Measurements from ENCODE around the gene KAZN.

KAZN gene

DNA sequence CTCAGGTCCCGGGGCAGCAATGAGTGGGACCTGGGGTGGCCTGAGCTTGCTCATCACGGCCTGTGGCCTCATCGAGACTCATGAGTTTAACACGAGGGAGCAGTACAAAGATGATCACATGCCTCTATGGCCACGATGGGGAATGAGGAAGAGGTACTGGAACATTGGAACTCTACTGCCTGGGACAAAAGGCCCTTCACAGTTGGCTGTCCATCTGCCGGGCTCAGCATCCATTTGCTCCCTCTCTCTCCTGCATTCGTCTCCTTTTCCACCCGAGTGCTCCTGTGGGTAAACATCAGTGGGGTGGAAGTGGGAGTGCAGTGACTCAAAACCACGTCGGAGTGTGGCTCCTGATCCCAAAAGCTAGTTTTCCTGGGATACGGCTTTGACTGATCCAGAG is 124.9 kb downstream of the KAZN start:
- DNase-seq = no peak

DNA sequence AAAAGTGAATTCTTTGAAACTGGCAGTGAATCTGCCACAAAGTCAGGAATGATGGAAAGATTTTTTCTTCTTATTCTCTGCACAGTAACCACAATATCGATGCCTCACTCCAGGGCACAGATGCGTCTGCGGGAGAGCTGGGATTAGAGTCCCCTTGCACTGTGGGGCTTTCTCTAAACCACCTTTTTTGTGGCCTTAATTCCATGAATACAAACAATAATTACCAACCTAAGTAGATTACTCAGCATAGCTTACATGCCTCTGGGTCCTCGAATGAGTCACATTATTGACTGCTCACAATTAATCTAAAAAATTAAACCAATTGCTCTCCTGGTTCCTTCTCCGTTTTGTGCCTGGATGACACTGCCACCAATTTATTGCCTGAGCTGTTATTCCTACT is 125.8 kb downstream of the KAZN start:
- DNase-seq = no peak

DNA sequence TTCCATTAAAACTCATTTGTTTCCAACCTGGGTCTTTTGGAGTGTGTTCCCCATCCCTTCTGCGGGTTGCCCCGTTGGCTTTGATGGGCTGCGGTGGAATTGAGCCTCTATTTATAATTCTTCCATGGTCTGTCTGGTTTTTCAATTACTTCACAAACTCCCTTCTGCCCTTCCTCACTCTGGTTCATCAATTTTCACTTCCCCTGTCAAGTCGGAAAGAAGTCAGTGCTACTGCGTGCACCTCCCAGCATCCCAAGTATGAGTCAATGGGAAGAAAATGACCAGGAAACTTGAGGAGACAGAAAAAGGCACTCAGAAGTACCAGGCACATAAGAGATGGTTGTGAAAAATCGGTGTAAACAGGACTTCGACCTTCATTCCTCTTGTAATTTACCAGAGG is 126.2 kb downstream of the KAZN start:
- no peak for DNase-seq

DNA sequence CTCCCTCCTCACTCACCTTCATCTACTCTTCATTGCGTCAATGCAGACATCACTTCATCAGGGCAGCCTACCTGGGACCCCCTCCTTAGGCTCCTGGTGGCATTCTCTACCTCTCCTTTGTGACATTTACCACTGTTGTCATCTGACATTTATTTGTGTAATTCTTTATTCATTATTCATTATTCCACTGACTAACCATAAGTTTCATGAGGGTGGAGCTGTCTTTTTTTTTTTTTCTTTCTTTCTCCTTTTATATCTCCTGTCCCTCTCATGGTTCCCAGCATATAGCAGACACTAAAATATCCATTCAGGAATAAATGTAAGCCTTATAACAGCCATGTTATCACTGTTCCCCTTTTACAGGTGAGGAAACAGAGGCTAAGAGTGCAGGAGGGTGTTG is 126.8 kb downstream of the KAZN start:
- no peak for DNase-seq

DNA sequence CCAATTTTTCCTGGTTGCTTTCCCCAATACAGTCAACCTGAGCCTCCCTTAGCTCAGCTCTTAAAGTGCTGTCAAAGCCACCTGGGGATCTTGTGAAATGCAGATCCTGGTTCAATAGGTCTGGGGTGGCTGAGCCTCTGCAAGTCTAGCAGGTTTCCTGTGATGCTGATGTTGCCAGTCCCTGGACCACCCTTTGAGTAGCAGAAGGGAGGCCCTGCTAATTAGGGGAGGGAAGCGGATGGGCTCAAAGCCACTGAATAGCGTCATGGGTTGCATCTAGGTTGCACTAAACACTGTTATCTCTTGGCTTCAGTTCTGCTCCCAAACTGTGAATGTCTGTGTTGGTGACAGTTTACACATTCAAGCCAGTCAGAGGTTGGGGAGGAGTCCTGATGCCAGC is 127.2 kb downstream of the KAZN start:
- DNase-seq = no peak

DNA sequence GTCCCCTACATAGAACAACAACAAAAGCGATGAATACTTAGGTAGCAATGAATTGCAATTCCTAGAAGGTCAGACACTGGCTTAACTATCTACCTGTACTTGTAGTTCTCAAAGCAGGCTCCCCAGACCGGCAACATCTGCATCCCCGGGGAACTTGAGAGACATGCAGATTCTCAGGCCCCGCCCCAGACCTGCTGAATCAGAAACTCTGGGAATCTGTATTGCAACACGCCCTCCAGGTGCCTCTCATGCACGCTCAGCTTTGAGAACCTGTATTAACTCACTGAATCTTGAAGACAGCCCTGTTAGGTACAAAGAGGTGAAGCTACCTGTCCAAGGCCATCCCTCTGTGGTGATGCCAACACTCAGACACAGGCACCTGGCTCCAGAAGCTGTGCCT is 128.1 kb downstream of the KAZN start:
- no peak for DNase-seq

DNA sequence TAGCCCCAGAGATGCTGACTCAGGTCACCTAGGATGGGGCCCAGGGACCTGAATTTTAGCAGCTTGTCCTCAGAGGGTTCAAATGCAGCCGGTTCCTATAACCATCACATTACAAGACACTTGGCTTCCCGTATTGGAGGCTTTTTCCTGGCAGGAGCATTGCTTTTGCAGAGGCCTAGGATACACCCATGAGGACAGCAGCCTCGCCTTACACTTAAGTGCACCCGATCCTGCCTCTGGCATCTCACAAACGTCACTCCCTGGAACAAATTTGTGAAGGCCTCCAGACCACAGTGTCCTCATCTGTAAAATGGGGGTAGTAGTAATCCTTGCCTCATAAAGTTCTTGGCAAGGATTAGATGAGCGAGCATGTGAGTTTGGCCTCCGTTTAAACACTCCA is 130.0 kb downstream of the KAZN start:
- no peak for DNase-seq

DNA sequence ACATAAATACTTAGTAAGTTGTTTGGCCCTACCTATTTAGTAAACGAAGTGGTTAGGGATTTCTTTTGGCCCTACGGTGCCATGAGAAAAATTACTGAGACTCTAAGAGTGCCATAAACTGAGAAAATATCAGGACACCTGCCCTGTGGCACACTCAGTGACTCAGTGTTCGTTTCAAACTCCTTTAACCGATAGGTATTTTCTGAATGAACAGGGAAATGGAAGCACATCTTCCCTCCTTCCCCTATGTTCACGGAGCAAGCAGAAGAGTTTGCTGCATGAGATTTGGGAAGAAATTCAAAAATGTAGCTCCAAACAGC is 134.2 kb downstream of the KAZN start:
- no peak for DNase-seq

DNA sequence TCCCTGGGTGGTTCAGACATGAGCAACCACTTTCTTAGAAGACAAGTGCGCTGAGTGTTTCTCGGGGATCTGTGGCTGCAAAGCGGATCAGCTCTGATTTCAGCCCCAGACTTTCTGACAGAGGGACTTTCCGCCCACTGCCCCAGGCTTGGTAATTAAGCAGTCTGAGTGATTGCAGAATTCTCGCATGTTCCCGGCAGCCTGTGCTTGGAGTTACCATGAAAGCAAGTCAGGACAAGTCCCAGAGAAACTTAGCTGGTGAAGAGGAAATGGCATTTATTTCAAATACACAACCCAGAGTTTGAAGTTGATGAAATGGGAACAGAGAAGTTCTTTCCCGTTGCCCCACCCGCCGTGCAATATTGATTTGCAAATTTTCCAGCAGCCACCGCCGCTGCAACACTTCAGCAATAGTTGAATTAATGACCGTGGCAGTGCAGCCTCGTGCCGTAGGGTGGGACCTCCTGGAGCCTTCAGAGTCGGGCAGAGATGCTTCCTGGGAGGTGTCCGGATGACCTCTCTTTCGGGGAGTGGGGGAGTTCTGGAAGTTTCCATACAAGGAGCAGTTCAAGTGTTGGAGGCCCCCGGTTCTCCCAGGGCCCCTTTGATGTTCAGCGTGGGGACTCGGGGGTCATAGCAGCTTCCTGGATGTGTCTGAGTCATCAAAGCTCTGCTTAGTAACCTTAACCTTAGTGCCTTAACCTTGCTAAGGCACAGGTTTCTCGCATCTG is 134.7 kb downstream of the KAZN start:
- DNase-seq = no peak

DNA sequence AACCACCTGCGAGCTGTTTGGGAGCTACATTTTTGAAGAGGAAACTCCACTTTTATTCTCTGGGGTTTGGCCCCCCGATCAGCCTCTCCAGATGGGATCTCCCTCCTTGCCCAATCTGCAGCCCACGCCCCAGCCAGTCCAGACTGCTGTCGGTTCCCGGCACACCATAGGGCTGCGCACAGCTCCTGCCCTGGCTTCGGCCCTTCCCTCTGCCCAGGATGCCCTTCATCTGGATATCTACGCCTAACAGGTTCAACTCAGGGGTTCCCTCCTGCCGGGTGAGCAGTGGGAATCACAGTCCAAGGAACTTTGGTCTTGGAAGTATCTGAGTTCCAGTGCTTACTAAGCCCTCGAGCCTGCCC is 135.3 kb downstream of the KAZN start:
- no peak for DNase-seq

DNA sequence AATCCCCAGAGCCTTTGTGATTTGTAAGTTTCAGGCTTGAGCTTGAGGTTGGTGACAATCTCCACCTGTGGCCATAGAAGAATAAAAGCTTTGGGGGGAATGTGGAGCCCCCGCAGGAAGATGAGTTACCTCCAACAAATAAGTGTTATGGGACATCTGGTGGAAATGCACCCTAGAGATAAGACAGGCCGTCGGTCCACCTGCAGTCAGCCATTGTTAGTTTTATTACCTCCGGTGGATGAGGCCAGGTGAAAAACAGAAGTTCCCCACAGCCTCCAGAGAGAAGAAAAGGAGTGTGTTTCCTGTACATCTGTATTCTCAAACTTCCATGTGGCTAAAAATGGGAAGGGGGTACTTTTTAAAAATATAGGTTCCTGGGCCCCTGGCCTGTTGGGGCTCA is 137.4 kb downstream of the KAZN start:
- DNase-seq = no peak

DNA sequence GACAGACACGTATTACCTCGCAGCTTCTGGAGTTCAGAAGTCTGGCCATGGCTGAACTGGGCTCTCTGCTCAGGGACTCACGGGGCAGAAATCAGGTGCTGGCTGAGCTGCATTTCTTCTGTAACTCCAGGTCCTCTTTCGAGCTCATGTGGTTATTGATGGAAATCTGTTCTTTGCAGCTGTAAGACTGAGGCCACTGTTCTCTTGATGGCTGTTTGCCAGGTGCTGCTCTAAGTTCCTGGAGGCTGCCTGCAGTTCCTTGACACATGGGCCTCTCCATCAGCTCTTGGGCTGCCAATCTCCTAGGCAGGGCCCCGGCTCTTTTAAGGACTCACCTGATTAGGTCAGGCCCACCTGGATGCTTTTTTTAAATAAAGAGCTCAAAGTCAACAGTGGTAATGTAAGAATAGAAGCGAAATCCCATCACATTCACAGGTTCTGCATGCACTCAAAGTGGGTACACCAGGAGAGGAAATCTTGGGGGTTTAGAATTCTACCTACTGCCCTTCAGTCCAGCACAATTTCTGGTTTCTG is 139.1 kb downstream of the KAZN start:
- DNase-seq = no peak

DNA sequence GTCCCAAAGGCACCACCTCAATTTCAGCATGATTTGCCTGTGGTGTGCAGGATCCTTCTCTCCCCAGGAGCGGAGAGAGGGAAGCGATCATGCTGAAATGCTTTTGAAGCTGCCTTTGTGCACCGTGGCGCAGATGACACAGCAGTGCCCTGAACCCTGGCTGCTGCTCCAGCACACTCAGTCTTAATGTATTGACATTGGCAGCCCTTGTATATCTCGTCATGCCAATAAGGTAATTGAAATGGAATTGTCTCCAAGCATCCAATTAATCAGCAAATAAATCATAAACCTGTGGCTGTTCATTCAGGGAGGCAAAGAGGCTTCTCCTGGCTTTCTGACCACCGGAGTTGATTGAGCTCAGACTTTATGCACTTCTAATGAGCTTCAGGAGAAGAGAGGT is 139.8 kb downstream of the KAZN start:
- no peak for DNase-seq

DNA sequence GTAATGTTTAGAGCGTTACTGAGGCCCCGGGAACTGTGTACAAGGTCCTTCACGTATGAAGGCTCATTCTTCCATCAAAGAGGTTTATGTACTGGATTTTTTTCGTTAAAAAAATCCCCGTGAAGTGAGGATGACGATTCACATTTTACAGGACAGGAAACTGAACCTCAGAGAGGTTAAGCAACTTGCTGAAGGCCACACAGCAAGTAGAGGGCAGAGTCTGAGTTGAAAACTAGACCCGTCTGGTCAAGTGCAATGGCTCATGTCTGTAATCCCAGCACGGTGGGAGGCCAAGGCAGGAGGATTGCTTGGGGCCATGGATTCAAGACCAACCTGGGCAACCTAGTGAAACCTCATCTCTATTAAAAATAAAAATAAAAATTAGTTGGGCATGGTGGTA is 140.2 kb downstream of the KAZN start:
- DNase-seq = no peak

DNA sequence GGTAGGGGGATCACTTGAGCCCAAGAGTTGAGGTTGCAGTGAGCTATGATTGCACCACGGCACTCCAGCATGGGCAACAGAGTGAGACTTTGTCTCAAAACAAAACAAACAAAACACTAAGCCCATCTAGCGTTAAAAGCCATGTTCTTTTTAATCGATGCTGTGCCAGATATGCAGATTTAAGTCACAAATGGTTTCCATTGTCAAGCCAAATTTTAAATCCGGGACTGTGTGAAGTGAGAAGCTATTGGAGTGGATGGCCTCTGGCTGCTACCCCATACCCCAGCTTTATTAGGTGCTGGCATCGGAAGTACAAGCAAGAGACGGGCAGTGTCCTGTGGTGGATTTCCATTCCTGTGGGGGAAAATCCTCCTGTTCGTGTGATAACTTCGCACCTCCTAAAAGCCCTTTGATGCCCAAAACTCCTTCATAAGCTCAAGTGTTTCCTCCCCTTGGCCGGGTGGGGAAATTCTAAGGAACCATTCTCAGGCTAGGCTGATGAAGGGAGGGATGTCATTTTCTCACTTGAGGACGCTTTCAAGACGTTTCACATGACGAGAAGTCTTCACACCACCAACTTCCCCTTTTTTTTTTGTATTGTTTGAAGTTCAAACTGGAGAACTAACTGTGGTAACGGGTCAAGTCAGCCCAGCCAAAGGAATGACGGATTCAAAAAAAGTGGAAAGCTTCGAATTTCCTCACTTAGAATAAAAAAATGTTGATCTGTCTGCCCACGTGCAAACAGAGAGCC is 140.8 kb downstream of the KAZN start:
- DNase-seq = no peak

DNA sequence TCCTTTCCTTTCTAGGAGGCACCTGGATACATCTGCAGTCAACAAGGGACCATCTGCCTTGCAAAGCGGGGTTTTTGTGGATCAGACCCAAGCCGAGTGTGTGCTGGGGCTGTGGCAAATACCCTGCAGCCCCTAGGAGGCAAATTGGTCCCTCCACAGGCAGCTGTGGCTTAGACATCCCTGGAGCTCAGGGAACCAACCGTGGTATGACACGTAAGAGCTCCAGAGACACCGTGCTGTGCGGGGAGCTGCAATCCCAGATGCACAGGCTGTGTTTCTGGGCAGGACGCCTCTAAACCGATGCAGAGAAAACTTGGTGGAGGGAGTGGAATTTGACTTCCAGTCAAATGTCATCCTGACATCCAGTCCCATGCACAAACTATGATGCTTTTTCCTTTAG is 141.5 kb downstream of the KAZN start:
- DNase-seq = no peak

DNA sequence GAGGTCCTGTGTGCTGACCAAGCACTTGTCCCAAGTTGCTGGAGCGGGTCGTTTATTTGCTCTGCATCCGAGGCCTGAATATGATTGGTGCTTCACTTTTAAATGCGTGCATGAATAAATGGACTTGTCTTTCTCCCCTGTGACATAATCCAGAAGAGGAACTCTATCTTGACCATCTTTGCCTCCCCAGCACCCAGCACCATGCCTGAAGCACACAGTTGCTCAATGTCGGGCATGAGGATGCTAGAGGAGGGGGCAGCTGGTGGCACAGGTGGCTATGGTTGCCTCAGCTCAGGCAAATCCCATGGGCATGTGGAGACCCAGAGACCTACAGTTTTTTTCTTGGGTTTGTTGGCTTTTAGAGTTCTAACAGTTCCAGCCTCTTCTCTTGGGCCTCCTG is 142.6 kb downstream of the KAZN start:
- DNase-seq = no peak

DNA sequence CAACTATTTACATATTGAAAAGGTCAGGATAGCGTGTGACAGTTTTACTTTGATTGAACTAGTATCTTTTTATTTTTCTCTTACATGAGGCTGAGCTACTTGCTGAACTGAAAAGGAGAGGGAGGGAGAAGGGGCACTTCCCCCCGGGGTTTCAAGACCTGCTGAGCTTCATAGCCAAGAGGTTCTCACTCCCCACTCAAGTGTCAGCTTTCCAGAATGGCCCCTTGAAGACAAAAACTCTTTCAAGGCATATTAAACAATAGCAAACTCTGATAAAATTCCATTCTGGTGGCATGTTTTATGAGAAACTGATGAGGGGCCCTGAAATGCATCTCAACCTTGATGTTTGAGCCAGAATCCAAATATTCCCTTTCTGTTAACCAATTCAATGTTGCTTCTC is 143.0 kb downstream of the KAZN start:
- no peak for DNase-seq

DNA sequence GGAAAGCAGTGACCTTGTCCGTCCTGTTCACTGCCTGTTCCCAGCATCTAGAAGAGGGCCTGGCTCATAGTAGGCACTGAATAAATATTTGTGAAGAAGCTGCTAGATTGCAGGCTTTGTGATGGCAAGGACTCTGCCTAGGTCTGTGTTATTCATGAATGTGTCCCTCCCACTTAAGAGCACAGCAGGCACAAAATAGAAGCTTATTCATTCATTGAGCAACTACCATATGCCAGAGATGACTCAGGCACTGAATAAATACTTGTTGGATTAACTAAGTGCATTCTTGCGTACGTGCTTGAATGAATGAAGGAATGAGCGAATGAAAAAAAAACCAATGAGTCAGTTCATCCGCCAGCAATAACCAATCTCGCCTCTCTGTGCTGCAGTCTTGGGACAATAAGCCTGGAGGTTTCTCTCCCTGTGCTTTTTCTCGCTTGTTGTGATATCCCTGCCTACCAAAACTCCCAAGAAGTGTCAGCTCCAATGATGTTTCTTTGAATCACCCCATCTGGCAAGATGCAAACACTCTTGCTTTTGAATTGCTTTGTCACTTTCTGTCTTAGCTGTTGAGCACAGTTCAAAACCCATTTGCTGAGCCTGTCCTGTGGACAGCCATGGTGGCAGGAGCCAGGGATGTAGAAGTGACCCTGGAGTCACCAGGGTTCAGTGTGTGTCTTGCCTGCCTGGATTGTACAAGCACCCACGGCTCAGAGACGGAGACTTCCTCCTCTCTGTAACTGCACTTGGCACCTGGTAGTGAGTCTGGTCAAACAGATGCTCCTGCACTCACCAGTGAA is 143.9 kb downstream of the KAZN start:
- DNase-seq = no peak

DNA sequence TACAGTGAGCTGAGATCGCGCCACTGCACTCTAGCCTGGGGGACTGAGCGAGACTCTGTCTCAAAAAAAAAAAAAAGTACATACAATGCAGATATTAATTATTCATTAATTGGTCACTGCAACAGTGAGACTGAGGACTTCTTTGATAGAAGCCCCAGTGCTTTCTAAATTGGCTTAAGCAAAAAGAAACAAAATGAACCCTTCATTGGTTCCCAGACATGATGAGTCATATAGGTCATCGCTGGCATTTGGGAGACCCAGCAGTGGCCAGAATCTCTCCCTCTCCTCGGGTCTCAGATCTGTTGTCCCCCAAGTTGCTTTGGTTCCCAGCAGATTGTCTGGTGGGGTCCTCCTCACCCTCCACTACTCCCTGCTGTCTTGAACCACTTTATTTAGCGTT is 144.9 kb downstream of the KAZN start:
- DNase-seq = no peak

DNA sequence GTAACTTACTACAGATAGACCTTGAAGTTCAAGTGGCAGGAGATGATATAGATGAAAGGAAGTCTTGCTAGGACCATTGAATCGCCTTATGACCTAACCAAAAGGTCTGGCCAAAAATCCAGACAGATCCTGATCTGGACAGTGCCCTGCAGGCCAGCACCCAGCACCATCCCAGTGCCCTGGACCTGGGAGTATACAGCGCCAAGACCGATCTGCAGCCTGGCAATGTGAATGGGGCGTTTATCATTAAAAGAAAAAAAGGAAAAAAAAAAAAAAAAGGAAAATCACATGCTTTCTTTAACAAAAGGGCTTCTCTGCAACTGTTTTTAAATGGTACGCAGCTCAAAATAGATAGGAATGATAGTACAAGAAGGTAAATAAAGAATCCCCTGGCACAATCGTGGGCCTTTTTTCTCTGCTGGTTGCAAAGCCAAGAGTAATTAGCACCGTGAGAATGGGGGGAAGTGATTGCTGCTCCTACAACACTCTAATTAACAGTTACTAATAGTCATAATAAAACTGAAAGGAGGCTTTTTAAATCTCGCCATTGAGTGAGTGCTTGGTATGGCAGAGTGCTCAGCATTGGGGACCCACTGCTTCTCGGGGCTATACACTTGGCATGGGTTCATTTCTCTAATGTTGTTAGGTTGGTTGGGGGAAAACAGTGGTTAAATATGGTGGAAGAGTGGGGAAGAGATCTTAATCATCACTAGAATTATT is 146.7 kb downstream of the KAZN start:
- no peak for DNase-seq

DNA sequence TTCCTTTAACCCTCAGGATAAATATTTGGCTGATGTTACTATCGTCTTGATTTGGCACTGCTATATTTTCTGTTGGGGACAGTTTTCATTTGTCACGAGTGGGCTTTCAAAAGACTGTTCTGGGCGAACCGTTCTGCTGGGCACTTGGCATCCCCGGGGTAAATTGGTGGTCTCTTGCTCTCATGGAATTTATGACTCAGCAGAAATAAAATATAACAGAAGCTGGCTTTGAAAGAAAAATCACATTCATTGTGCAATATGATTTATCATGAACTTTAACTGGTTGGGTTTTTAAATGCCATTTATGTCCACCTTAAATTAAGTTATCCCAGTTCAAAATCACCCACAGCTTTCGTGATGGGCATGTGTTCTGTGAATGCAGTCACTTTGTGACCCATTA is 147.3 kb downstream of the KAZN start:
- DNase-seq = no peak

DNA sequence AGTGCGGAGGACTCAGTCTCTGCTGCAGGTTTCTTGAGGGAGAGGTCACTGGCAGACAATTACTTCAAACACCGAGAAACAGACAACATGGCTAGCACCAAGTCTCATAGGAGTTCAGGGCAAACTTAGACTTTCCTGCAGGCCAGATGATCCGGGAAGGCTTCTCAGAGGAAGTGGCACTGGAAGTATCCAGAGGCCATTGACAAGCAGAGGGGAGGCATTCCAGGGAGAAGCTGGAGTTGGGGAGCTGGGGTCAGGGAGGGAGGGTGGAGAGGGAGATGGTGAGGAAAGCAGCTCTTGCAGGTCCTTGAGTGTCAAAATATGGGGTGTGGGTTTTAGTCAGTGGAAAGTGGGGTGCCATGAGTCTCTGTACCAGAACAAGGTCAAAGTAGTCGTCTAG is 147.9 kb downstream of the KAZN start:
- DNase-seq = no peak

Data from effector CD4-positive, alpha-beta T cell (primary cell).